HPDE6-E6E7 (cell line): Measurements from ENCODE around the gene CHRNB4.
A peak's percentile ranks its signal among the peaks of the same experiment; 100 is the strongest.
"Not testable (repeated sequence)": the region's sequence is repeated elsewhere in the genome, so short reads cannot be mapped to it uniquely, and the experiment has no call there.

Experiments
- DNase-seq: peaks from one replicate; pipeline ENCODE4 v3.0.0; 2011; ENCODE audit warnings: missing footprints; ENCODE audit errors: extremely low spot score

CHRNB4 gene

GRCh38 chr15:78641102-78641748 is at the start of gene CHRNB4:
TSS of gene CHRNB4 (minus strand) at chr15:78641210. CDS start at chr15:78641133, 77 bp downstream.
- DNase-seq, result peak; percentile 93

- no peak for DNase-seq
These were observed 48.6 kb upstream of the CHRNB4 start for GRCh38 chr15:78689626-78690025.

- DNase-seq, result no peak
These were observed 44.9 kb upstream of the CHRNB4 start for GRCh38 chr15:78685925-78686324.

GRCh38 chr15:78685159-78685921 is 44.3 kb upstream of the CHRNB4 start:
- no peak for DNase-seq

GRCh38 chr15:78684657-78685056 is 43.6 kb upstream of the CHRNB4 start:
- no peak for DNase-seq

- DNase-seq, result not testable (repeated sequence)
These were observed 42.6 kb upstream of the CHRNB4 start for GRCh38 chr15:78683599-78683998.

GRCh38 chr15:78682693-78683410 is 41.8 kb upstream of the CHRNB4 start:
- no peak for DNase-seq

GRCh38 chr15:78682004-78682651 is 41.1 kb upstream of the CHRNB4 start:
- no peak for DNase-seq

GRCh38 chr15:78681281-78682003 is 40.4 kb upstream of the CHRNB4 start:
- DNase-seq, result no peak

- no peak for DNase-seq
These were observed 39.5 kb upstream of the CHRNB4 start for GRCh38 chr15:78680431-78681075.

GRCh38 chr15:78679089-78679511 is 38.1 kb upstream of the CHRNB4 start:
- DNase-seq, result no peak

GRCh38 chr15:78676424-78677110 is 35.6 kb upstream of the CHRNB4 start:
- DNase-seq, result no peak

- DNase-seq, result no peak
These were observed 34.8 kb upstream of the CHRNB4 start for GRCh38 chr15:78675617-78676360.

- no peak for DNase-seq
These were observed 34.2 kb upstream of the CHRNB4 start for GRCh38 chr15:78675206-78675605.

- DNase-seq, result no peak
These were observed 33.0 kb upstream of the CHRNB4 start for GRCh38 chr15:78673917-78674444.

GRCh38 chr15:78673476-78673875 is 32.5 kb upstream of the CHRNB4 start:
- DNase-seq, result no peak

GRCh38 chr15:78672285-78673014 is 31.4 kb upstream of the CHRNB4 start:
- DNase-seq, result no peak

- DNase-seq, result no peak
These were observed 30.7 kb upstream of the CHRNB4 start for GRCh38 chr15:78671626-78672211.
